Tibial nerve (tissue), 4 donors: ENCODE measurements around the gene DPM2.

Experiments
- CTCF ChIP-seq, 5 experiments: fragments of 200-600 bp in 3 of 5; fragments of 450-650 bp in 2 of 5; sonication (generic) in 3 of 5; IDR thresholded peaks; one replicate each; pipeline ENCODE4 v1.5.1; 2016 to 2019; ENCODE audit warnings: antibody characterized with exemption in 5 of 5, mild to moderate bottlenecking in 3 of 5, moderate library complexity in 2 of 5
- EP300 ChIP-seq, 2 donors: sonication (generic); formaldehyde crosslinking; IDR thresholded peaks; one replicate each; pipeline ENCODE4 v1.6.1; 2017; ENCODE audit warnings: antibody characterized with exemption in 2 of 2, mild to moderate bottlenecking in 1 of 2

DNA sequence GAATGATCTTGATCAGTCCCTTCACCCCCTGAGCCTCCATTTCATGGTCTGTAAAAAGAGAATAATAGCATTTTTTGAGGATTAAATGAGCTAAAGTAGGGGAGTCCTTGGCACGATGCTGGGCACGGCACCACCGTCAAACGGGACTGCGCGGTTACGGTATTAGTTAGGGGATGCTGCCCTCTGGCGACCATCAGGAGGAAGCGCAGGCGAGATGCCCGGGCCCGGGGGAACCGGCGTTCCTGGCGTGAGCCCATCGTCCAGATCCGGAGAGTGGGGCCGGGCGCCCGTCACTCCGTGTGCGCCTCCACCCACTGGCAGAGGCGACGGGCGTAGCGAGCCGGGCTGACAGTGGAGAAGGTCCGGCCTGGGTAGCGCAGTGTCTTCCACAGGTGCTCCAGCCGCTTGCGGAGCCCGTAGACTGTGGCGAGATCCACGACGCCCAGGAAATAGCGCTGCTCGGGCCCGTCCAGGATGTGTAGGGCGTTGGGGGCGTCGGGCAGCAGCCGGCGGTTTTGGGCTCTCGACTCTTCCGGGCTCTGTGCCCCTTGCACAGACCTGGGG, 16.0 kb downstream of the DPM2 start:
- TF ChIP-seq CTCF (IDR thresholded peaks at IDR 0.05) (peak; percentile 95 to 99 (median 98)), EP300 (IDR thresholded peaks at IDR 0.05) (peak in 1 of 2 donors; percentile 36)
